Tibial nerve (tissue), 4 donors: ENCODE data around the gene SLC6A15.

Experiments
- CTCF ChIP-seq, 5 experiments: fragments of 200-600 bp in 3 of 5; fragments of 450-650 bp in 2 of 5; sonication (generic) in 3 of 5; IDR thresholded peaks; one replicate each; pipeline ENCODE4 v1.5.1; 2016 to 2019; ENCODE audit warnings: antibody characterized with exemption in 5 of 5, mild to moderate bottlenecking in 3 of 5, moderate library complexity in 2 of 5
- EP300 ChIP-seq, 2 donors: sonication (generic); formaldehyde crosslinking; IDR thresholded peaks; one replicate each; pipeline ENCODE4 v1.6.1; 2017; ENCODE audit warnings: antibody characterized with exemption in 2 of 2, mild to moderate bottlenecking in 1 of 2
- POLR2A ChIP-seq, 2 donors: fragments of 450-650 bp; IDR thresholded peaks; one replicate each; pipeline ENCODE4 v1.6.1; 2017; ENCODE audit warnings: antibody characterized with exemption in 2 of 2, mild to moderate bottlenecking in 2 of 2, moderate library complexity in 2 of 2

- TF ChIP-seq CTCF (IDR thresholded peaks at IDR 0.05), result no peak
- no peak for TF ChIP-seq POLR2A (IDR thresholded peaks at IDR 0.05)
- no peak for TF ChIP-seq EP300 (IDR thresholded peaks at IDR 0.05)
These were observed 24.8 kb upstream of the SLC6A15 start for GRCh38 chr12:84937415-84937814.
